Breast epithelium (tissue), 3 donors: ENCODE data around the gene HAUS5.

Experiments
- CTCF ChIP-seq, 3 donors: fragments of 450-650 bp; IDR thresholded peaks; one replicate each; pipeline ENCODE4 v1.5.1; 2016 to 2017; ENCODE audit warnings: antibody characterized with exemption in 3 of 3, mild to moderate bottlenecking in 3 of 3, moderate library complexity in 3 of 3
- POLR2AphosphoS5 ChIP-seq, 3 donors: sonication (generic); formaldehyde crosslinking; IDR thresholded peaks; one replicate each; pipeline ENCODE4 v1.6.1; 2017; ENCODE audit warnings: antibody characterized with exemption in 3 of 3

DNA sequence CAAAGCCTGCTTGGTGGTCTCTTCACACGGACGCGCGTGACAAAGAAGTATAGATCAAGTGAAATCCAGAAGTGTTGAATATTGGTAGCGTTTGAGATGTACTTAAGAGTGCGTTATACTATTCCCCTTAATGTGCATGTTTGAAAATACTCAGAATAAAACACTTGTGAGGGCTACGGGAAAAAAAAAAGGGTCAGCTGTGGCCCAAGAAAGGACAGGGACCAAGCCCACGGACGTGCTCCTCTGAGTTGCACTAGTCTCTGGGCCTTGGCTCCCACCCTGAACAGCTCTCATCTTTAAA is 15.7 kb downstream of the HAUS5 start:
- TF ChIP-seq CTCF (IDR thresholded peaks at IDR 0.05) (no peak), POLR2AphosphoS5 (IDR thresholded peaks at IDR 0.05) (no peak)
